ENCODE measurements around the gene NEK11.
"Not testable (repeated sequence)": the region's sequence is repeated elsewhere in the genome, so short reads cannot be mapped to it uniquely, and the experiment has no call there.

NEK11 gene

GRCh38 chr3:131036200-131036816 is 9.6 kb downstream of the NEK11 start:
- H3K27ac ChIP-seq = no peak overlapping the region
- DNase-seq (ENCODE audit: low spot score) = no peak
- ChIA-PET CTCF (interaction anchor here (0.6 kb wide), 1 partner anchor 32 kb away, joined by 5 read pairs; no protein-coding TSS in a partner anchor), POLR2A (ENCODE audit: low non-redundant PET) (no interaction called here)
- TF ChIP-seq, protein P1, sequence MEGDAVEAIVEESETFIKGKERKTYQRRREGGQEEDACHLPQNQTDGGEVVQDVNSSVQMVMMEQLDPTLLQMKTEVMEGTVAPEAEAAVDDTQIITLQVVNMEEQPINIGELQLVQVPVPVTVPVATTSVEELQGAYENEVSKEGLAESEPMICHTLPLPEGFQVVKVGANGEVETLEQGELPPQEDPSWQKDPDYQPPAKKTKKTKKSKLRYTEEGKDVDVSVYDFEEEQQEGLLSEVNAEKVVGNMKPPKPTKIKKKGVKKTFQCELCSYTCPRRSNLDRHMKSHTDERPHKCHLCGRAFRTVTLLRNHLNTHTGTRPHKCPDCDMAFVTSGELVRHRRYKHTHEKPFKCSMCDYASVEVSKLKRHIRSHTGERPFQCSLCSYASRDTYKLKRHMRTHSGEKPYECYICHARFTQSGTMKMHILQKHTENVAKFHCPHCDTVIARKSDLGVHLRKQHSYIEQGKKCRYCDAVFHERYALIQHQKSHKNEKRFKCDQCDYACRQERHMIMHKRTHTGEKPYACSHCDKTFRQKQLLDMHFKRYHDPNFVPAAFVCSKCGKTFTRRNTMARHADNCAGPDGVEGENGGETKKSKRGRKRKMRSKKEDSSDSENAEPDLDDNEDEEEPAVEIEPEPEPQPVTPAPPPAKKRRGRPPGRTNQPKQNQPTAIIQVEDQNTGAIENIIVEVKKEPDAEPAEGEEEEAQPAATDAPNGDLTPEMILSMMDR (conservative IDR thresholded peaks at IDR 0.05; ENCODE audit: low read depth) = no peak

DNA sequence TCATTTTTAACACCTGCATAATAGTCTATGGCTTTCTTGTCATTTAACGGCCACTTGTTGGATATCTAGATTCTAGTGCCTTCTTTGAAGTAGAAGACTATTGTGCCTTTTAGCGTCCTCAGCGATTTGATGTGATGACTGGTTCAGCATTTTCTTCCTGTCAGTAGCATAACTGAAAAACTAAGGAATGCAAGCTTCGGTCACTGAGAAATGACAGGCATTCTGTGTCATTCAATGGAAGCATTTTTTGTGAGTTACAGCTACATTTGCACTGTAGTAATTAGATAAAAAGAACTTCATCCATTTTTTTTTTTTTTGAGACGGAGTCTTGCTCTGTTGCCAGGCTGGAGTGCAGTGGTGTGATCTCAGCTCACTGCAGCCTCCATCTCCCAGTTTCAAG is 10.3 kb downstream of the NEK11 start:
- DNase-seq (ENCODE audit: low spot score) = no peak
- POLR2A ChIA-PET (ENCODE audit: low non-redundant PET) = no interaction called here
- TF ChIP-seq, protein P1 (conservative IDR thresholded peaks at IDR 0.05; ENCODE audit: low read depth) = no peak
- CTCF ChIA-PET = no interaction called here
- no peak overlapping the region for H3K27ac ChIP-seq

GRCh38 chr3:131038326-131038725 is 11.6 kb downstream of the NEK11 start:
- H3K27ac ChIP-seq = no peak overlapping the region
- ChIA-PET POLR2A (ENCODE audit: low non-redundant PET) (no interaction called here), CTCF (no interaction called here)
- no peak for DNase-seq (ENCODE audit: low spot score)
- TF ChIP-seq, protein P1 (conservative IDR thresholded peaks at IDR 0.05; ENCODE audit: low read depth) = no peak

GRCh38 chr3:131042271-131042985 is 15.8 kb downstream of the NEK11 start:
- DNase-seq (ENCODE audit: low spot score); CTCF ChIA-PET; POLR2A ChIA-PET (ENCODE audit: low non-redundant PET); H3K27ac ChIP-seq: not testable (repeated sequence)

DNA sequence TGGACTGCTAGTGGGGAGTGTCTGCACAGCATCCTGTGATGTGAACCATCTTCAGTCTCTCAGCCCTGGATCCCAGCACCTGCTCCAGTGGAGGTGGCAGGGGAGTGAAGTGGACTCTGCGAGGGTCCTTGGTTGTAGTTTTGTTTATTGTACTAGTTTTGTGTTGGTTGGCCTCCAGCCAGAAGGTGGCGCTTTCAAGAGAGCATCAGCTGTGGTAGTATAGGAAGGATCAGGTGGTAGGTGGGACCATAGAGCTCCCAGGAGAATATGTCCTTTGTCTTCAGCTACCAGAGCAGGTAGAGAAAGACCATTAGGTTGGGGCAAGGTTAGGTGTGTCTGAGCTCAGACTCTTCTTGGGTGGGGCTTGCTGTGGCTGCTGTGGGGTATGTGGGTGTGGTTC is 20.9 kb downstream of the NEK11 start:
- no peak for DNase-seq (ENCODE audit: low spot score)
- H3K27ac ChIP-seq = no peak overlapping the region
- ChIA-PET POLR2A (ENCODE audit: low non-redundant PET) (no interaction called here), CTCF (no interaction called here)
- TF ChIP-seq, protein P1 (conservative IDR thresholded peaks at IDR 0.05; ENCODE audit: low read depth) = no peak

DNA sequence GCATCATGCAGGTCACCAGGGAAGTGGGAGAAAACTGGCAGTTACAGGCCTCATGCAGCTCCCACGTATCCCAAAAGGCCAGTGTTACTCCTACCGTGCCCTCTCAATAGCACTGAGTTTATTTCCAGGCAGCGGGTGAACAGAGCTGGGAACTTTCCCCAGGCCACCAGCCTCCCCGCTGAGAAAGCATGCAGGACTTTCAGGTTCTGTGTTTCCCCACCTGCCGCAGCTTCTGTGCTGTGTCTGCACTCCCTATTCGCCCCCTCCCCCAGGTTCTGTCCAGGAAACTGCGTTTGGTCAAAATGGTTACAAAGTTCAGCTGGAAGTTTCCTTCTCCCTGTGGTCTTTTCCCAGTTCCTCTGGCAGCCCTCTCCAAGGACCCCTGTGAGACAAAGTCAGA is 21.4 kb downstream of the NEK11 start:
- TF ChIP-seq, protein P1 (conservative IDR thresholded peaks at IDR 0.05; ENCODE audit: low read depth) = no peak
- no peak for DNase-seq (ENCODE audit: low spot score)
- no peak overlapping the region for H3K27ac ChIP-seq
- ChIA-PET POLR2A (ENCODE audit: low non-redundant PET) (no interaction called here), CTCF (no interaction called here)

GRCh38 chr3:131050001-131050400 is 23.3 kb downstream of the NEK11 start:
- DNase-seq (ENCODE audit: low spot score) = no peak
- TF ChIP-seq, protein P1 (conservative IDR thresholded peaks at IDR 0.05; ENCODE audit: low read depth) = no peak
- ChIA-PET CTCF (no interaction called here), POLR2A (ENCODE audit: low non-redundant PET) (no interaction called here)
- no peak overlapping the region for H3K27ac ChIP-seq

Data from RWPE1 (cell line).